Activated naive CD8-positive, alpha-beta T cell treated with anti-CD3 and anti-CD28 coated beads, Interleukin-2, amount 50 U/mL, for 24 hours (primary cell): ENCODE results near the gene FAM78A.

Experiments
- ATAC-seq: fragments of 150-1000 bp; cut with Tn5 transposase; one replicate; pipeline ENCODE4 v1.10.0; 2021
- DNase-seq: peaks from one replicate; pipeline ENCODE4 v3.0.0; 2021
- H3K27ac Mint-ChIP-seq: one replicate; pipeline ENCODE4 v1.8.0; 2021; ENCODE audit warnings: mild to moderate bottlenecking, mixed read lengths
- H3K27me3 Mint-ChIP-seq: one replicate; pipeline ENCODE4 v1.8.0; 2021; ENCODE audit warnings: mixed read lengths
- H3K36me3 Mint-ChIP-seq: one replicate; pipeline ENCODE4 v1.8.0; 2021; ENCODE audit warnings: low read depth, mixed read lengths
- H3K4me1 Mint-ChIP-seq: one replicate; pipeline ENCODE4 v1.8.0; 2021; ENCODE audit warnings: mixed read lengths
- H3K4me3 Mint-ChIP-seq: one replicate; pipeline ENCODE4 v1.8.0; 2021; ENCODE audit warnings: mild to moderate bottlenecking, moderate library complexity, mixed read lengths
- H3K9me3 Mint-ChIP-seq: one replicate; pipeline ENCODE4 v1.8.0; 2021; ENCODE audit warnings: mixed read lengths

FAM78A gene

DNA sequence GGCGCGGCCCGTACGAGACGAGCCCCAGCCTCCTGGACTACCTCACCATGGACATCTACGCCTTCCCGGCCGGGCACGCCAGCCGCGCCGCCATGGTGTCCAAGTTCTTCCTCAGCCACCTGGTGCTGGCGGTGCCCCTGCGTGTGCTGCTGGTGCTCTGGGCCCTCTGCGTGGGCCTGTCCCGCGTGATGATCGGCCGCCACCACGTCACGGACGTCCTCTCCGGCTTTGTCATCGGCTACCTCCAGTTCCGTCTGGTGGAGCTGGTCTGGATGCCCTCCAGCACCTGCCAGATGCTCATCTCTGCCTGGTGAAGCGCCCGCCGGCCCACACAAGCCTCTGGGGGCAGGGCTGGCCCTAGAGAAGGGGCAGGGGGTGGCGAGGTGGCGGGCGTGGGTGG lies 31.7 kb upstream of the FAM78A start:
- Mint-ChIP-seq H3K27ac (no peak overlapping the region), H3K4me1 (peaks cover 9% of the 10 kb centered on the region), H3K4me3 (no peak overlapping the region), H3K9me3 (no peaks in the 10 kb centered on the region), H3K27me3 (no peaks in the 10 kb centered on the region), H3K36me3 (no peaks in the 10 kb centered on the region)
- ATAC-seq (no peak), DNase-seq (no peak)

DNA sequence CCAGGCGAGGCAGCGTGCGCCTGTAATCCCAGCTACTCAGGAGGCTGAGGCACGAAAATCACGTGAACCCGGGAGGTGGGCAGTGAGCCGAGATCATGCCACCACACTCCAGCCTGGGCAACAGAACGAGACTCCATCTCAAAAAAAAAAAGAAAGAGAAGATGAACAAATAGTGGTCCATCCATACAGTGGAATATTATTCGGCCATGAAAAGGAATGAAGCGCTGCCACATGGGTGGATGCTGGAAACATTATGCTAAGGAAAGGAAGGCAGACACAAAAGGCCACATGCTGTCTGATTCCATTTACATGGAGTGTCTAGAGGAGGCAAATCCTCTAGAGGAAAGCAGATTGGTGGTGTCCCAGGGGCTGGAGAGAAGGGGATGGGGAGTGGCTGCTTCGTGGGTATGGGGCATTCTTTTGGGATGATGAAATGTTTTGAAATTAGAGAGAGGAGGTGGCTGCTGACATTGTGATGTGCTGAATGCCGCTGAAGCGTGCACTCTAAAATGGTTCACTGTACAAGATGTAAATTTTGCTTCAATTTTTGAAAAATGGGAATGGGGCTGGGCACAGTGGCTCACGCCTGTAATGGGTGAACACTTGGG lies 30.2 kb upstream of the FAM78A start:
- ATAC-seq: no peak
- H3K27me3 Mint-ChIP-seq: no peaks in the 10 kb centered on the region
- H3K27ac Mint-ChIP-seq: no peak overlapping the region
- no peaks in the 10 kb centered on the region for H3K36me3 Mint-ChIP-seq
- no peaks in the 10 kb centered on the region for H3K9me3 Mint-ChIP-seq
- no peak overlapping the region for H3K4me3 Mint-ChIP-seq
- peaks cover 9% of the 10 kb centered on the region for H3K4me1 Mint-ChIP-seq
- no peak for DNase-seq

DNA sequence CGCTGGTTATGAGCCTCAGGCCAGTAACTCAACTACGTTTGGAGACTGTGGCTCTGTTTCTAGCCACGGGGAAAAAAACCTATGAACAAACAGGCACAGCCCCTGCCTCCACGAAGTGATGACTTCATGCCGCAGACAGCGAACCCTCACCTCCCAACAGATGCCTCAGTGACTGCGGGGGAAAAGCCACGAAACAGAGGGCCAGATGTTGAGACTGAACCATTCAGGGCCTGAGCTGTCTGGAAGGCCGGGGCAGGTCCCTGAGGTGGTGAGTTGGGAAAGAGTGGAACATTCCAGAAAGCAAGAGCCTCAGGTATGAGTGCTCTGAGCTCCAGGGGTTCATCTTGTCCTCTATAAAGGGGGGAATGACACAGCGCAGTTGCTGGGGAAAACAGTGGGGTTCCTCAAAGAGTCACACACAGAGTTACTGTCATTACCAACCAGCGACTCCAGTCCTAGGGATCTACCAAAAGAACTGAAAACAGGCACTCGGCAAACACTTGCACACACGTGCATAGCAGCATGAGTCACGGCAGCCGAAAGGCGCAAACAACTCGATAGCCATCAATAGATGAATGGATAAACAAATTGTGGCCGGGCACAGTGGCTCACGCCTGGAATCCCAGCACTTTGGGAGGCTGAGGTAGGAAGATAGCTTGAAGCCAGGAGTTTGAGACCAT lies 28.5 kb upstream of the FAM78A start:
- no peak for DNase-seq
- H3K27me3 Mint-ChIP-seq: no peaks in the 10 kb centered on the region
- no peak for ATAC-seq
- H3K36me3 Mint-ChIP-seq: no peaks in the 10 kb centered on the region
- no peaks in the 10 kb centered on the region for H3K4me1 Mint-ChIP-seq
- no peak overlapping the region for H3K4me3 Mint-ChIP-seq
- H3K9me3 Mint-ChIP-seq: no peaks in the 10 kb centered on the region
- H3K27ac Mint-ChIP-seq: no peak overlapping the region

DNA sequence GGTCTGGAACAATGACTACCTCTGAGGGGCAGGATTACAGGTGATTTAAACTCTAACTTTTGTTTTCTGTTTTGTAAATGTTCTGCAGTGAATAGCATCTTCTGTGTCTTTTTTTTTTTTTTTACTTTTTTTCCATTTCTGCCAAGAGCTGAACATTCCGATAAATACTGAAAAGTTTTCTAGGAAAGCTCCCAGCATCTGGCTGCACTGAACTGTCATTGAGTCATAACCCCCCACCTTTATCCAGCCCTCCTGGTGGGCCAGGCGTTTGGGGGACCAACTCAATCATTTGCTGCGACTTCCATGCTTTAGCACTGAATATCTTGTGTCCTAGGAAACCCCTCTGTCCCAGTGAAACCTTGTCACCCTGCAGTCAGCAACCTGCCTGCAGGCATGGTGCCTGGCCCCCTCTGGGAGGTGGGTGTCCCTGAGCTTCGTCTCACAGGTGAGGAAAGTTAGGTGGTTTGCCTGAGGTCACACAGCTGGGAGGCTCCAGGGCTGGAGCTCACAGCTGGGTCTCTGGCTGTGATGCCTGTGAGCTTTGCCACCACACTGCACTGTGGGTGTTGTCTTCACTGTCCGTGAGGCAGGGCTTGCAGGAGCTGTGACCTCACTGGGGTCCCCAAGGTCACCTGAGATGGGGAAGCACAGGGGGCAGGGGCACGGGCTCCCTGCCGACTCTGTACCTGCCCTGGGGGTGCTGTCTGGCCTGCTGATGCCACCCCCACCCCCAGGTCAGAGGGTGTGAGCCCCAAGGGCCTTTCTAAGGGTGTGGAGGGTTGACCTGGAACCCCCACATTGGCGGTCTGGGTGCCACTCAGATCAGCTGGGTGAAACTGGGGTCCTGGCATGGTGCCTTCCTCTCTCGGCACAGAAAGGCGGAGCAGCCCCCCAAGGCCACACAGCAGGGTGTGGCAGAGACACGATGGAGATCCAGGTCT lies 27.3 kb upstream of the FAM78A start:
- Mint-ChIP-seq H3K27me3 (no peaks in the 10 kb centered on the region), H3K4me3 (no peak overlapping the region), H3K4me1 (no peaks in the 10 kb centered on the region), H3K27ac (no peak overlapping the region), H3K9me3 (no peaks in the 10 kb centered on the region), H3K36me3 (no peaks in the 10 kb centered on the region)
- DNase-seq (no peak), ATAC-seq (no peak)

DNA sequence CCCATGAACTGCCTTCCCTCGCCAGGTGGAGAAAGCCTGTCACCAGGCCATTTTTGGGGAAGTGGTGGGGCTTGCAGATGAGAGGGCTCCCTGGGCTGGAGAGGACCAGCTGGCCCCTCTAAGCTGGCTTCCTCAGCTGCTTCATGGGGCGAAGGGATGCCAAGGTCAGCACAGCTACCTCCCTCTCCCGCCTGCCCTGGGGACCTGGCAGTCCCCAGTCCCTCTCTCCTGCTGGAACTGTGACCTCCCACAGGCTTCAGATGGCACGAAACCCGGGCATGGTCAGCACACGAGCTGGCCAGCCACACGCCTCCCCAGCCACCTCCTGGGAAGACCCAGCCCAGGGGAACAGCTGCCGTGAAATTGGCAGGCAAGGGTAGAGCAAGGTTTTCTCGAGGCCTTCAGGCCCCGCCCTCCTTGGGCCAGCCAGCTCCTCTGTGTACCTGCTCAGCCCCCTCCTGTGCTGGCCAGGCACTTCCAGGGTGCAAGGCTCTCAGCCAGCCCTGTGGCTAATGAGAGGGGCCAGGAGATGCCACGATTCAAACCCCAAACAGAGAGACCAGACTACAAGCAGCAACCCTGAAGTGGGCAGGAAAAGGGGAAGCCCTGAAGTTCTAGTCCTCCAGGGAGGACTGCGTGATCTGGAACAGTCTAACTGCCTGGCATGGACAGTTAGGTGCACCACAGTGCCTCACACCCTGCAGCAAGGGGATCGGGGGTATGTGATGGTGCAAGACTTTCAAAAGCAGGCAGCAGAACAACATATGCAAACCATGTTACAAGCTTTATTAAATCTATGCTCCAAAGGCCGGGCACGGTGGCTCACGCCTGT lies 26.1 kb upstream of the FAM78A start:
- Mint-ChIP-seq H3K4me3 (no peak overlapping the region), H3K27ac (no peak overlapping the region), H3K4me1 (no peaks in the 10 kb centered on the region), H3K36me3 (no peaks in the 10 kb centered on the region), H3K9me3 (no peaks in the 10 kb centered on the region), H3K27me3 (no peaks in the 10 kb centered on the region)
- DNase-seq (no peak), ATAC-seq (no peak)

DNA sequence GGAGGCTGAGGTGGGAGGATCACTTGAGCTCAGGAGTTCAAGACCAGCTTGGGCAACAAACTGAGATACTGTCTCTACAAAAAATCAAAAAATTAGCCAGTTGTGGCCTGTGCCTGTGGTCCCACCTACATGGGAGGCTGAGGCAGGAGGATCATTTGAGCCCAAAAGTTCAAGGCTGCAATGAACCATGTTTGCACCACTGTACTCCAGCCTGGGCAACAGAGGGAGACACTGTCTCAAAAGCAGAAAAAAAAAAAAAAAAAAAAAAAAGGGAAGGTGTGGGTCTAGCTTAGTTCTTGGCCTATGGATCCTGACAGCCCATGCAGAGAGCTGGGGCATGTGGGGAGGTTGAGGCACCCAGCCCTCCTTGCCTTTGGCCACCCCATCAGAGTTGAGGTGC lies 24.1 kb upstream of the FAM78A start:
- no peaks in the 10 kb centered on the region for H3K36me3 Mint-ChIP-seq
- DNase-seq (no peak), ATAC-seq (no peak)
- H3K9me3 Mint-ChIP-seq: no peaks in the 10 kb centered on the region
- no peaks in the 10 kb centered on the region for H3K4me1 Mint-ChIP-seq
- no peaks in the 10 kb centered on the region for H3K27me3 Mint-ChIP-seq
- no peak overlapping the region for H3K27ac Mint-ChIP-seq
- no peak overlapping the region for H3K4me3 Mint-ChIP-seq

DNA sequence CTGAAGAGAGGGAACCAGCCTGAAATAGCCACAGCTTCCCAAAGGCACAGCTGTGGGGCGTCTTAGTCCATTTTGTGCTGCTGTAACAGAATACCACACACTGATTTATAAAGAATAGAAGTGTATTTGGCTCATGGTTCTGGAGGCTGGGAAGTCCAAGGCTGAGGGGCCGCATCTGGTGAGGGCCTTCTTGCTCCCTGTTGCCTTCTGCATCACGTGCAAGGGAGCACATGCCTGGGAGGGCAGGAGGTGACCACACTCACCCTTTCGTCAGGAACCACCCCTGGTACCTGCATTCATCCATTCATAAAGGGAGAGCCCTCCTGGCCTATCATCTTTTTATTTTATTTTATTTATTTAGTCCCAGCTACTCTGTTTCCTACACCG lies 23.6 kb upstream of the FAM78A start:
- ATAC-seq: no peak
- Mint-ChIP-seq H3K4me1 (no peaks in the 10 kb centered on the region), H3K4me3 (no peak overlapping the region), H3K27me3 (no peaks in the 10 kb centered on the region), H3K9me3 (no peaks in the 10 kb centered on the region), H3K27ac (no peak overlapping the region), H3K36me3 (no peaks in the 10 kb centered on the region)
- DNase-seq: no peak

DNA sequence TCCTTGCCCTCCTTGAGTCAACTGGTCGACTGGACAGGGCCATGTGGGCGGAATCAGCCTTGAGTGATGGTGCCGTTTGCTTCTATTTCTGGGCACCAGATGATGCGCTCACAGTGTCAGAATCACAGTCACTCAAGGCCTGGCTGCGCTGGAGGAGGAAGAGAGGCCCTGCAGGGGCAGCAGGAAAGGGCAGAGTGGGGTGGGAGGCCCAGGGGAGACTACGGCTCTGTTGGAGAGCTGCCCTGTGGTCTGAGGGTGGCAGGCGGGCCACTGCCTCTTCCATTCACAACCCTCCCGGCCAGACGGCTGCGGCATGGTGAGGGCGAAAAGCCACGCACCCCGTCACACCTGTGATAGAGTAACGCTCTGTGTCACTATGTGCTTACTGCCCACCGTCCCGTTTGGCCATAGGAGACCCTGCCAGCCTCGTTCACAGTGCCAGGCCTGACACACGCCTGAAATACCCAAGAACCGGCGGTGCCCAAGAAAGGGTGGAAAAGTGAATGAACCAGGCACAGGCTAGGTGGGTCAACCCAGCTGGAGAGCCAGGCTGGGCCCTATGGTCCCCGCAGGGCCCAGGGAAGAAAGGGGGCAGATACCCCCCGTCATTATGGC lies 23.1 kb upstream of the FAM78A start:
- H3K27me3 Mint-ChIP-seq: no peaks in the 10 kb centered on the region
- no peaks in the 10 kb centered on the region for H3K4me1 Mint-ChIP-seq
- H3K9me3 Mint-ChIP-seq: no peaks in the 10 kb centered on the region
- H3K27ac Mint-ChIP-seq: no peak overlapping the region
- no peak for ATAC-seq
- DNase-seq: no peak
- H3K4me3 Mint-ChIP-seq: no peak overlapping the region
- H3K36me3 Mint-ChIP-seq: no peaks in the 10 kb centered on the region

DNA sequence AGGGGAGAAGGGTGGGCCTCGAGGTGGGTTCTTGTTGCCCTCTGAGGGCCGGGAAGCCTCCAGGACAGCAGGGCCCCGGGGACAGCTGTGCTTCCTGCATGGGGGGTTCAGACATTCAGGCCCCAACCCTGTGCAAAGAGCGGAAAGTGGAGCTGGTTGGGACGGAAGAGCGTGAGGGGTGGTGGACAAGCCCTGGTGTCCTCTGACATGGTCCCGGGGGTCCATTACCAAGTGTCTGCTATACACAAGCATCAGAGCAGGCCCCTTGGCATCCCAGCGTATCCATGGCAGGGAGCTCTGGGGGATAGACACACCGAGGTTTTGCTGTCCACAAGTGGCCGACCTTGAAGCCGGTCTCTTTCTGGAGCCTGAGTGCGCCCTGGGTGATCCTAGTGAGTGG lies 22.5 kb upstream of the FAM78A start:
- DNase-seq (no peak), ATAC-seq (no peak)
- Mint-ChIP-seq H3K36me3 (no peaks in the 10 kb centered on the region), H3K4me3 (no peak overlapping the region), H3K27ac (no peak overlapping the region), H3K9me3 (no peaks in the 10 kb centered on the region), H3K4me1 (no peaks in the 10 kb centered on the region), H3K27me3 (no peaks in the 10 kb centered on the region)

DNA sequence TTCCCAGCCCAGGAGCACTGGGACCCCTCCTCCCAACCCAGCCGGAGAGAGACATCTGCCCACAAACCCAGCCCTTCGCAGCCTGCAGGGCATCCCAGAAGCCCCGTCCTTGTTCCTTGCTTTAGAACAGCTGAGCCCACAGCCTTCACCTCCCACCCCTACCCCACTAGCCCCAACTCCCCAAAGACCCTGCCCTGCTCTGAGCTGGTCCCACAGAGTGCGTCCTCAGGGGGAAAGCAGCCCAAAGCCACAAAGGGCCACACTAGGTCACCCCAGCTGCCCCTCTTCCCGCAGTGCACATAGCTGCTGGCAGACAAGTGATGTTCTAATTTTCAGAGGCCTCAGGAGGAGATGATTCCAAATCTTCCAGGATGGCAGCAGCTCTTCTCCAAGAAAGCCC lies 22.0 kb upstream of the FAM78A start:
- no peaks in the 10 kb centered on the region for H3K27me3 Mint-ChIP-seq
- no peaks in the 10 kb centered on the region for H3K9me3 Mint-ChIP-seq
- H3K27ac Mint-ChIP-seq: no peak overlapping the region
- H3K4me3 Mint-ChIP-seq: no peak overlapping the region
- no peaks in the 10 kb centered on the region for H3K36me3 Mint-ChIP-seq
- DNase-seq (no peak), ATAC-seq (no peak)
- H3K4me1 Mint-ChIP-seq: no peaks in the 10 kb centered on the region

DNA sequence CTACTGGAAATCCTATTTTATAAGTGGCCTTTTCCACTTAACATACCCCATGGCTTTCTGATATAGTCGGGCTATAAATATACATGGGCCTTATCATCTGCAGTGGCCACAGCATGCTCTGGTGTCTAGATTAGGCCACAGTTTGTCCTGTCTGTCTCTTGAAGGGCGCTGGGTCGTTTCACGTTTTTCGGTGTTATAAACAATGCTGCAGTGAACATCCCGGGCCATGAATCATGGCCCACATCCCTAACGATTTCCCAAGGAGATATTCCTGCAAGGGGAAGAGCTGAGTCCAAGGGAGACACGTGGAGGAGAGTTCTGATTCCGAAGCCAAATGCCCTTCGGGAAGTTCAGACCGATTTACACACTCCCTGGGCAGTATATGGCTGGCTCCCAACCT lies 21.6 kb upstream of the FAM78A start:
- no peak for DNase-seq
- H3K4me3 Mint-ChIP-seq: no peak overlapping the region
- no peaks in the 10 kb centered on the region for H3K27me3 Mint-ChIP-seq
- no peaks in the 10 kb centered on the region for H3K36me3 Mint-ChIP-seq
- H3K9me3 Mint-ChIP-seq: no peaks in the 10 kb centered on the region
- no peaks in the 10 kb centered on the region for H3K4me1 Mint-ChIP-seq
- H3K27ac Mint-ChIP-seq: no peak overlapping the region
- no peak for ATAC-seq

DNA sequence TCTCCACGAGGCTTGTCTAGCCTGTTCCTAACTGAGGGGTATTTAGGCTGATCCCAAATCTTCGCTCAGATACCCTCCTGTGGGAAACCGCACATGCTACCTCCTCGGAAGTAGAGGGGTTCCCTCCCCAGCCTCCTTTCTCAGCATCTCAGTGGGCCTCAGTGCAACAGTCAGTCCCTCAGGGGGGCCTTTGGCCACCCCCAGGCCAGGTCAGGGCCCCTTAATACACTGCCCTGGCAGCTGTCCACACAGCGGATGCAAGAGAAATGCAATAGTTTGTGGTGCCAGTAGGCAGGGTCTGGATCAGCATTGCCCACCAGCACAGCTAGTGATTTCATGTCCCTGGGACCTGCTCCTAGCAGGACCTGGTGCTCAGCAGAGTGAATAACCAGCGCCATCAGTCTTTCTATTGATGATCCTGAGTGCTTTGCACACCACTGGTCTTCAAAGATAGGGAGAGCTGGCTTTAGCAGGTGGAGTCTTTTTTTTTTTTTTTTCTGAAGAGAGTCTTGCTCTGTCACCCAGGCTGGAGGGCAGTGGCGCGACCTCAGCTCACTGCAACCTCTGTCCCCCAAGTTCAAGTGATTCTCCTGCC lies 20.7 kb upstream of the FAM78A start:
- no peaks in the 10 kb centered on the region for H3K27me3 Mint-ChIP-seq
- ATAC-seq (peak; percentile 7), DNase-seq (no peak)
- H3K36me3 Mint-ChIP-seq: no peaks in the 10 kb centered on the region
- H3K4me3 Mint-ChIP-seq: no peak overlapping the region
- H3K4me1 Mint-ChIP-seq: no peaks in the 10 kb centered on the region
- H3K27ac Mint-ChIP-seq: no peak overlapping the region
- no peaks in the 10 kb centered on the region for H3K9me3 Mint-ChIP-seq

DNA sequence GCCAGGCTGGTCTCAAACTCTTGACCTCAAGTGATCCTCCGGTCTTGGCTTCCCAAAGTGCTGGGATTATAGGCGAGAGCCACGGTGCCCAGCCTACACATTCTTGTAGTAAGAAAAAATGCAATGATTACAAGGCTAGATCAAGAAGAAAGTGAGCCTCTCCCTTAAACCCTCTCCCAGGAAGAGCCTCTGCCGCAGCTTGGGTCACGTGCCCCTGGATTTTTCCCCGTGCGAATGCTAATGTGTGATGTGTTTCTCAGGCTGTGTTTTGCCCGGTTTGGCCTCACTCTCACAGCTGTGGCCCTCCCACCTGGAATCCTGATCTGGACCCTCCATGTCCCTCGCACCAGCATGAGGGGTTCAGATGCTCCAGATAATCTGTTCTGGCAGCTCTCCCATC lies 20.1 kb upstream of the FAM78A start:
- no peak for ATAC-seq

DNA sequence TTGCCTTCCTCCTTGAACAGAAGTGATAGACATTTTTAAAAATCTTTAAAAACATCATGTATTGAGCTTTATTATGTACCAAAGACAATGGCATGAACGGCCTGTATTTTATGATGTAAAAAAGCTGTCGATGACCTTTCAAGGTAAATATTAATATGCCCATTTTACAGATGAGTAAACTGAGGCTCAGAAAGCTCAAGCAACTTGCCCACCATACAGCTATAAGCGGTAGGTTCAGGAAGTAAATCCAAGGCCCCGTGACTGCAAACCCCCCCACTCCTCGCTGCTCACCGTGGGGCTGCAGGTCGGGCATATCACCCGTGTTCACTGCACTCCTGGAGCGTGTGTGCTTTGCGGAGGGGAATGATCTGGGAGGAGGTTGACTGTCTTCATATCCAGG lies 16.6 kb upstream of the FAM78A start:
- Mint-ChIP-seq H3K27me3 (no peaks in the 10 kb centered on the region), H3K27ac (no peak overlapping the region), H3K4me1 (no peaks in the 10 kb centered on the region), H3K4me3 (no peak overlapping the region), H3K36me3 (no peaks in the 10 kb centered on the region), H3K9me3 (no peaks in the 10 kb centered on the region)
- DNase-seq: no peak
- no peak for ATAC-seq

More for the DNA sequence above, 20.1 kb upstream of the FAM78A start:
- H3K27ac Mint-ChIP-seq: no peak overlapping the region
- no peaks in the 10 kb centered on the region for H3K27me3 Mint-ChIP-seq
- H3K36me3 Mint-ChIP-seq: no peaks in the 10 kb centered on the region
- no peak for DNase-seq
- no peaks in the 10 kb centered on the region for H3K9me3 Mint-ChIP-seq
- H3K4me1 Mint-ChIP-seq: no peaks in the 10 kb centered on the region
- no peak overlapping the region for H3K4me3 Mint-ChIP-seq
